Activated CD4-positive, alpha-beta memory T cell treated with anti-CD3 and anti-CD28 coated beads for 36 hours (primary cell): Measurements from ENCODE around the gene TOMM40. TPM values are rescaled to one million over a fixed set of nuclear protein-coding genes. Genes with fewer than 3 reads are reported as not detected.
"Not testable (repeated sequence)": the region's sequence is repeated elsewhere in the genome, so short reads cannot be mapped to it uniquely, and the experiment has no call there.

Source experiments
- CTCF ChIA-PET: fragments of 350-600 bp; sonication (Branson Sonifier 250); formaldehyde crosslinking; loops from one replicate; lab custom pipeline; 2021; ENCODE audit warnings: antibody characterized with exemption, inconsistent platforms; lab: Charles Lee
- POLR2A ChIA-PET: fragments of 350-600 bp; sonication (Branson Sonifier 250); formaldehyde crosslinking; loops from one replicate; lab custom pipeline; 2021; ENCODE audit warnings: antibody characterized with exemption; lab: Charles Lee
- DNase-seq: peaks from one replicate; pipeline ENCODE4 v3.0.0-alpha.2; 2020
- H3K27ac Mint-ChIP-seq: one replicate; pipeline ENCODE4 v1.8.0; 2021; ENCODE audit warnings: mixed read lengths
- H3K27me3 Mint-ChIP-seq: one replicate; pipeline ENCODE4 v1.8.0; 2021; ENCODE audit warnings: mixed read lengths
- H3K36me3 Mint-ChIP-seq: one replicate; pipeline ENCODE4 v1.8.0; 2021; ENCODE audit warnings: mixed read lengths
- H3K4me1 Mint-ChIP-seq: one replicate; pipeline ENCODE4 v1.8.0; 2021; ENCODE audit warnings: low read depth, mixed read lengths
- H3K4me3 Mint-ChIP-seq: one replicate; pipeline ENCODE4 v1.8.0; 2021; ENCODE audit warnings: mild to moderate bottlenecking, mixed read lengths
- H3K9me3 Mint-ChIP-seq: one replicate; pipeline ENCODE4 v1.8.0; 2021; ENCODE audit warnings: mixed read lengths
- intact Hi-C: fragments of 100-400 bp; cut with micrococcal nuclease; formaldehyde crosslinking; loops from one replicate; pipeline ENCODE4 v1.15.1; 2023
- total RNA-seq, 2 experiments: library from RNA; stranded (reverse); gene quantifications; one replicate each; pipeline ENCODE4 v1.2.3, GENCODE V29; 2021

The TOMM40 gene
- total RNA-seq, 2 experiments from 2014 or later = 86.4 to 87.1 TPM

- no peak overlapping the region for H3K4me3 Mint-ChIP-seq
- H3K9me3 Mint-ChIP-seq = no peaks in the 10 kb centered on the region
- ChIA-PET CTCF (no interaction called here), POLR2A (no interaction called here)
- H3K36me3 Mint-ChIP-seq = no peaks in the 10 kb centered on the region
- no peaks in the 10 kb centered on the region for H3K4me1 Mint-ChIP-seq
- DNase-seq = no peak
- intact Hi-C loops = no loop called here
- H3K27ac Mint-ChIP-seq = no peak overlapping the region
- no peaks in the 10 kb centered on the region for H3K27me3 Mint-ChIP-seq
Measured at GRCh38 chr19:44855606-44856005, 35.4 kb upstream of the TOMM40 start.

GRCh38 chr19:44856421-44857083, 34.5 kb upstream of the TOMM40 start:
- ChIA-PET POLR2A (no interaction called here), CTCF (interaction anchor here (1.5 kb wide), 1 partner anchor 12 kb away, joined by 3 read pairs; no protein-coding TSS in a partner anchor)
- Mint-ChIP-seq H3K36me3 (no peaks in the 10 kb centered on the region), H3K4me3 (no peak overlapping the region), H3K27me3 (no peaks in the 10 kb centered on the region), H3K27ac (no peak overlapping the region), H3K9me3 (no peaks in the 10 kb centered on the region), H3K4me1 (no peaks in the 10 kb centered on the region)
- intact Hi-C loops = no loop called here
- DNase-seq = no peak

GRCh38 chr19:44857837-44858236, 33.2 kb upstream of the TOMM40 start:
- Mint-ChIP-seq H3K36me3 (no peaks in the 10 kb centered on the region), H3K4me3 (no peak overlapping the region), H3K27ac (no peak overlapping the region), H3K4me1 (no peaks in the 10 kb centered on the region), H3K9me3 (no peaks in the 10 kb centered on the region), H3K27me3 (peaks cover 2% of the 10 kb centered on the region)
- DNase-seq = no peak
- ChIA-PET CTCF (interaction anchor here (1.0 to 1.3 kb wide), 3 partner anchors 73 to 202 kb away, joined by 3 to 6 read pairs (median 4); no protein-coding TSS in a partner anchor), POLR2A (no interaction called here)
- intact Hi-C loops = no loop called here

DNA sequence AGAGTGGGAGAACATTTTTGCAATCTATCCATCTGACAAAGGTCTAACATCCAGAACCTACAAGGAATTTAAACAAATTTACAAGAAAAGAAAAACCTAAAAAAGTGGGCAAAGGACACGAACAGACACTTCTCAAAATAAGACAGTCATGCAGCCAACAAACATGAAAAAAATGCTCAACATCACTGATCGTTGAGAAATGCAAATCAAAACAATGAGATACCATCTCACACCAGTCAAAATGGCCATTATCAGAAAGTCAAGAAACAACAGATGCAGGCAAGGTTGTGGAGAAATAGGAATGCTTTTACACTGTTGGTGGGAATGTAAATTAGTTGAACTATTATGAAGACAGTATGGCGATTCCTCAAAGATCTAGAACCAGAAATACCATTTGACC, 29.5 kb upstream of the TOMM40 start:
- intact Hi-C loops, H3K4me1 Mint-ChIP-seq, H3K36me3 Mint-ChIP-seq, H3K4me3 Mint-ChIP-seq, POLR2A ChIA-PET, H3K27me3 Mint-ChIP-seq, H3K27ac Mint-ChIP-seq, CTCF ChIA-PET, DNase-seq, H3K9me3 Mint-ChIP-seq: not testable (repeated sequence)

- Mint-ChIP-seq H3K36me3 (no peaks in the 10 kb centered on the region), H3K27me3 (peaks cover 2% of the 10 kb centered on the region), H3K4me1 (no peaks in the 10 kb centered on the region), H3K9me3 (no peaks in the 10 kb centered on the region), H3K27ac (no peak overlapping the region), H3K4me3 (no peak overlapping the region)
- POLR2A ChIA-PET = no interaction called here
- CTCF ChIA-PET = no interaction called here
- no peak for DNase-seq
- intact Hi-C loops = no loop called here
Measured at GRCh38 chr19:44863990-44864389, 27.1 kb upstream of the TOMM40 start.

GRCh38 chr19:44865196-44865767, 25.8 kb upstream of the TOMM40 start:
- Mint-ChIP-seq H3K27me3 (peaks cover 2% of the 10 kb centered on the region), H3K4me3 (no peak overlapping the region), H3K36me3 (no peaks in the 10 kb centered on the region), H3K4me1 (no peaks in the 10 kb centered on the region), H3K9me3 (no peaks in the 10 kb centered on the region), H3K27ac (no peak overlapping the region)
- DNase-seq = no peak
- ChIA-PET POLR2A (no interaction called here), CTCF (no interaction called here)
- intact Hi-C loops = no loop called here

DNA sequence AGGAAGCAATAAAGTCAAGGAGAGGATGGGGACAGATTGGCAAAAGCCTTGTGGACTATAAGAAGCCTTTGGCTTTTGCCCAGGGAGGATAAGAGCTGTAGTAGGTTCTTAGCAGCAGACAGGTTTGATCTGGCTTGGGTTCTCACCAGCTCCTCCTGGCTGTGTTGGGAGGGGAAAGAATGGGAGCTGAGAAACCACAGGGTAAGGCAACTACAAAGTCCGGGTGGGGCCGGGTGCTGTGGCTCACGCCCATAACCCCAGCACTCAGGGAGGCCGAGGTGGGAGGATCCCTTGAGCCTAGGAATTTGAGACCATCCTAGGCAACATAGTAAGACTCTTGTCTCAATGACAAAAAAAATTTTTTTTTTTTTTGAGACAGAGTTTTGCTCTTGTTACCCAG, 24.4 kb upstream of the TOMM40 start:
- H3K27ac Mint-ChIP-seq = no peak overlapping the region
- no peak overlapping the region for H3K4me3 Mint-ChIP-seq
- ChIA-PET POLR2A (no interaction called here), CTCF (no interaction called here)
- intact Hi-C loops = no loop called here
- no peaks in the 10 kb centered on the region for H3K9me3 Mint-ChIP-seq
- H3K36me3 Mint-ChIP-seq = no peaks in the 10 kb centered on the region
- H3K4me1 Mint-ChIP-seq = no peaks in the 10 kb centered on the region
- peaks cover 2% of the 10 kb centered on the region for H3K27me3 Mint-ChIP-seq
- DNase-seq = no peak

GRCh38 chr19:44867578-44867977, 23.5 kb upstream of the TOMM40 start:
- DNase-seq = no peak
- H3K9me3 Mint-ChIP-seq = no peaks in the 10 kb centered on the region
- no peaks in the 10 kb centered on the region for H3K27me3 Mint-ChIP-seq
- ChIA-PET POLR2A (no interaction called here), CTCF (no interaction called here)
- H3K27ac Mint-ChIP-seq = no peak overlapping the region
- H3K36me3 Mint-ChIP-seq = no peaks in the 10 kb centered on the region
- no peak overlapping the region for H3K4me3 Mint-ChIP-seq
- no peaks in the 10 kb centered on the region for H3K4me1 Mint-ChIP-seq
- intact Hi-C loops = no loop called here

GRCh38 chr19:44869733-44870470, 21.2 kb upstream of the TOMM40 start:
- Mint-ChIP-seq H3K4me3 (no peak overlapping the region), H3K27me3 (no peaks in the 10 kb centered on the region), H3K27ac (no peak overlapping the region), H3K9me3 (no peaks in the 10 kb centered on the region), H3K36me3 (no peaks in the 10 kb centered on the region), H3K4me1 (no peaks in the 10 kb centered on the region)
- DNase-seq = no peak
- ChIA-PET CTCF (no interaction called here), POLR2A (no interaction called here)
- intact Hi-C loops = no loop called here

DNA sequence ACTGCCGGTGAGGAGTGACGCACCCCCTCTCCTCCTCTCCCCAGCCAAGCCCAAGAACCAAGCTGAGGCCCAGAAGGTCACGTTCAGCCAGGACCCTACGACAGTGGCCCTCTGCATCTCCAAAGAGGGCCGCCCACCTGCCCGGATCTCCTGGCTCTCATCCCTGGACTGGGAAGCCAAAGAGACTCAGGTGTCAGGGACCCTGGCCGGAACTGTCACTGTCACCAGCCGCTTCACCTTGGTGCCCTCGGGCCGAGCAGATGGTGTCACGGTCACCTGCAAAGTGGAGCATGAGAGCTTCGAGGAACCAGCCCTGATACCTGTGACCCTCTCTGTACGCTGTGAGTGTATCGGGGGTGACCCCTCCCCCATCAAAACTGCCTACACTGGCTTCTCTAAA, 19.2 kb upstream of the TOMM40 start:
- ChIA-PET CTCF (no interaction called here), POLR2A (interaction anchor here (0.6 kb wide), 1 partner anchor 218 kb away, joined by 3 read pairs; no protein-coding TSS in a partner anchor)
- Mint-ChIP-seq H3K4me1 (peaks cover under 1% of the 10 kb centered on the region), H3K4me3 (no peak overlapping the region), H3K27ac (no peak overlapping the region), H3K9me3 (no peaks in the 10 kb centered on the region), H3K36me3 (no peaks in the 10 kb centered on the region), H3K27me3 (no peaks in the 10 kb centered on the region)
- intact Hi-C loops = no loop called here
- DNase-seq = no peak

- Mint-ChIP-seq H3K4me3 (no peak overlapping the region), H3K27ac (no peak overlapping the region), H3K9me3 (no peaks in the 10 kb centered on the region), H3K27me3 (no peaks in the 10 kb centered on the region), H3K36me3 (no peaks in the 10 kb centered on the region), H3K4me1 (peaks cover 5% of the 10 kb centered on the region)
- ChIA-PET POLR2A (no interaction called here), CTCF (no interaction called here)
- intact Hi-C loops = no loop called here
- DNase-seq = no peak
Measured at GRCh38 chr19:44872661-44873060, 18.4 kb upstream of the TOMM40 start.

- POLR2A ChIA-PET = no interaction called here
Measured at GRCh38 chr19:44874317-44874716, 16.7 kb upstream of the TOMM40 start.

More at GRCh38 chr19:44874317-44874716, 16.7 kb upstream of the TOMM40 start:
- Mint-ChIP-seq H3K4me1 (peaks cover 5% of the 10 kb centered on the region), H3K4me3 (no peak overlapping the region), H3K27me3 (no peaks in the 10 kb centered on the region), H3K36me3 (no peaks in the 10 kb centered on the region), H3K27ac (no peak overlapping the region), H3K9me3 (no peaks in the 10 kb centered on the region)
- CTCF ChIA-PET = no interaction called here
- intact Hi-C loops = no loop called here
- no peak for DNase-seq
